Lung (tissue), 12 donors: ENCODE results near the gene MVB12B. TPM values are rescaled to one million over a fixed set of nuclear protein-coding genes. Genes with fewer than 3 reads are reported as not detected.

Source experiments
- ATAC-seq: fragments of 200-7000 bp; cut with Tn5 transposase; one replicate; pipeline ENCODE4 v1.9.1; 2020; ENCODE audit warnings: moderate number of reproducible peaks; ENCODE audit not compliant: insufficient read depth, low FRiP score
- DNase-seq, 3 donors: peaks; one replicate each; pipeline ENCODE4 v3.0.0-alpha.2; 2013 to 2017
- H3K27ac ChIP-seq, 2 donors: one replicate each; pipeline ENCODE4 v1.5.1; 2013; ENCODE audit warnings: mild to moderate bottlenecking in 2 of 2, moderate library complexity in 2 of 2, control low read depth in 1 of 2, inconsistent platforms in 1 of 2, low read depth in 1 of 2, low read length in 1 of 2
- H3K27me3 ChIP-seq, 3 donors: one replicate each; pipeline ENCODE4 v1.5.1; 2013; ENCODE audit warnings: low read length in 2 of 3; ENCODE audit not compliant: control insufficient read depth in 3 of 3, insufficient read depth in 3 of 3
- H3K36me3 ChIP-seq, 4 donors: one replicate each; pipeline ENCODE4 v1.5.1; 2013; ENCODE audit warnings: low read length in 4 of 4, mild to moderate bottlenecking in 1 of 4, moderate library complexity in 1 of 4; ENCODE audit not compliant: control insufficient read depth in 4 of 4, insufficient read depth in 4 of 4
- H3K4me1 ChIP-seq, 5 donors: one replicate each; pipeline ENCODE4 v1.5.1; 2013; ENCODE audit warnings: low read length in 5 of 5, mild to moderate bottlenecking in 2 of 5, moderate library complexity in 1 of 5; ENCODE audit not compliant: control insufficient read depth in 5 of 5, insufficient read depth in 5 of 5
- H3K4me3 ChIP-seq: one replicate; pipeline ENCODE4 v1.5.1; 2013; ENCODE audit warnings: mild to moderate bottlenecking, control low read depth, moderate library complexity
- H3K9ac ChIP-seq, 2 donors: one replicate each; pipeline ENCODE4 v1.5.1; 2013; ENCODE audit warnings: low read length in 2 of 2, control low read depth in 1 of 2; ENCODE audit not compliant: insufficient read depth in 1 of 2
- H3K9me3 ChIP-seq, 4 donors: one replicate each; pipeline ENCODE4 v1.5.1; 2013; ENCODE audit warnings: low read length in 3 of 4, mild to moderate bottlenecking in 1 of 4, moderate library complexity in 1 of 4; ENCODE audit not compliant: control insufficient read depth in 4 of 4, insufficient read depth in 3 of 4
- WGBS, 2 donors: extraction: QIAGEN DNeasy Blood & Tissue Kit; methylation state at CpG; one replicate each; pipeline ENCODE4 v1.1.7; 2013; 5-methylcytosine and 5-hydroxymethylcytosine counted together
- polyA plus RNA-seq, 2 donors: library from polyadenylated mRNA; stranded (reverse); fragments of 200-250 nt; gene quantifications; one replicate each; pipeline ENCODE4 v1.2.1, GENCODE V29; 2013
- total RNA-seq, 2 donors: library from RNA; depleted of rRNA in 1 of 2; stranded (reverse); fragments of >200 nt in 1 of 2; gene quantifications; one replicate each; pipeline ENCODE4 v1.2.1, GENCODE V29; 2014 to 2021
- TF ChIP-seq, protein P1 (sequence below): IDR thresholded peaks from 2 replicates; pipeline ENCODE4 v1.5.1; 2012; ENCODE audit warnings: mild to moderate bottlenecking; ENCODE audit errors: control extremely low read depth, extremely low read depth
- donor health status: control.
- donor health status: control.
- donor health status: Bipolar disorder and iron deficiency.
- donor health status: healthy.
- donor health status: DM: yes; HTN: yes; CAD: no.

Gene MVB12B
- total and polyA plus RNA-seq, 4 donors = 9.5 to 33.6 (median 16.5) TPM

DNA sequence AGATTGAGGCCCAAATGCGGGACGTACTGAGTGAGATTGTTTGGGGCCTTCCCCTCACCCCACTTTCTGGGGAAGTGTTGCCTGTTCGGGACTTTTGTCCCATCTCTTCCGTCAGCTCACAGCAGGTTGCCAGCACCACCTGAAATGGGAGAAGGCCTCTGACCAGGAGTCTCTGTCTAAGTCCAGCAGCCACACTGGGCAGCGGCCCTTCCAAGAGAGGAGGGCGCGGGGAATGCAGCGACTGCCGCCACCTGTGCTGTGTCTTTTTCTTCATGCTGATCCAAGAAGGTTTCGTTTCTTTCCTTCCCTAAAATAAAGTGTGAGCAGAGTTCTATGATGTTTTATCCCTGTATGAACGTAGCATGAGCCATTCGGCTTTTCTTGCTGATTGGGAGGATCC, 152.9 kb downstream of the MVB12B start:
- 94 to 95% methylated on average over 12 of the region's 12 CpGs for WGBS, 2 donors
- no peak for DNase-seq
- Histone ChIP-seq H3K9me3 (no peaks in the 10 kb centered on the region), H3K9ac (no peak overlapping the region), H3K36me3 (peaks cover 0 to 19% (median 4%) of the 10 kb centered on the region in 4 donors), H3K4me1 (peaks cover 0 to 6% (median 0%) of the 10 kb centered on the region in 5 donors), H3K27ac (no peak overlapping the region), H3K27me3 (no peaks in the 10 kb centered on the region), H3K4me3 (no peak overlapping the region)
- TF ChIP-seq, protein P1, sequence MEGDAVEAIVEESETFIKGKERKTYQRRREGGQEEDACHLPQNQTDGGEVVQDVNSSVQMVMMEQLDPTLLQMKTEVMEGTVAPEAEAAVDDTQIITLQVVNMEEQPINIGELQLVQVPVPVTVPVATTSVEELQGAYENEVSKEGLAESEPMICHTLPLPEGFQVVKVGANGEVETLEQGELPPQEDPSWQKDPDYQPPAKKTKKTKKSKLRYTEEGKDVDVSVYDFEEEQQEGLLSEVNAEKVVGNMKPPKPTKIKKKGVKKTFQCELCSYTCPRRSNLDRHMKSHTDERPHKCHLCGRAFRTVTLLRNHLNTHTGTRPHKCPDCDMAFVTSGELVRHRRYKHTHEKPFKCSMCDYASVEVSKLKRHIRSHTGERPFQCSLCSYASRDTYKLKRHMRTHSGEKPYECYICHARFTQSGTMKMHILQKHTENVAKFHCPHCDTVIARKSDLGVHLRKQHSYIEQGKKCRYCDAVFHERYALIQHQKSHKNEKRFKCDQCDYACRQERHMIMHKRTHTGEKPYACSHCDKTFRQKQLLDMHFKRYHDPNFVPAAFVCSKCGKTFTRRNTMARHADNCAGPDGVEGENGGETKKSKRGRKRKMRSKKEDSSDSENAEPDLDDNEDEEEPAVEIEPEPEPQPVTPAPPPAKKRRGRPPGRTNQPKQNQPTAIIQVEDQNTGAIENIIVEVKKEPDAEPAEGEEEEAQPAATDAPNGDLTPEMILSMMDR = no peak
- ATAC-seq = no peak

DNA sequence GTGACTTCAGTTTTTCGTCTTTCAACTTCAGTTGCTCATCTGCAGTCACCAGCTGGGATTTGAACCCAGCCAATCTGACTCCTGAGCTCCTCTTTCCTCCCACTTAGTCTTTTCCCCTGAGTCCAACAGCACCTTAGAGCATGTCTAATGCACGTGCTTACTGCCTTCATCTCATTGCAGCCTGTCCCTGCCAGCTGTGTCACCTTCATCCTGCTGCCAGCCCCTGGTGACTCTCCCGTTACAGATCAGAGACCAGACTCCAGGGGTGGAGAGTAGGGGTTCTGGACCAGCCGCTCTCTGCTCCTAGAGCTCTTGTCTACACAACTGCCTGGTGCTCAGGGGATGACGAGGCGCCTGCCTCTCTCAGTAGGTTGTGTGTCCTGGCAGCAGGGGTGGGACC, 154.2 kb downstream of the MVB12B start:
- ATAC-seq = no peak
- Histone ChIP-seq H3K27me3 (no peaks in the 10 kb centered on the region), H3K27ac (no peak overlapping the region), H3K36me3 (peaks cover 0 to 18% (median 4%) of the 10 kb centered on the region in 4 donors), H3K9me3 (no peaks in the 10 kb centered on the region), H3K4me3 (no peak overlapping the region), H3K4me1 (peaks cover 0 to 6% (median 0%) of the 10 kb centered on the region in 5 donors), H3K9ac (no peak overlapping the region)
- no peak for DNase-seq
- 94 to 97% methylated on average over 6 of the region's 6 CpGs for WGBS, 2 donors
- TF ChIP-seq, protein P1 = no peak

DNA sequence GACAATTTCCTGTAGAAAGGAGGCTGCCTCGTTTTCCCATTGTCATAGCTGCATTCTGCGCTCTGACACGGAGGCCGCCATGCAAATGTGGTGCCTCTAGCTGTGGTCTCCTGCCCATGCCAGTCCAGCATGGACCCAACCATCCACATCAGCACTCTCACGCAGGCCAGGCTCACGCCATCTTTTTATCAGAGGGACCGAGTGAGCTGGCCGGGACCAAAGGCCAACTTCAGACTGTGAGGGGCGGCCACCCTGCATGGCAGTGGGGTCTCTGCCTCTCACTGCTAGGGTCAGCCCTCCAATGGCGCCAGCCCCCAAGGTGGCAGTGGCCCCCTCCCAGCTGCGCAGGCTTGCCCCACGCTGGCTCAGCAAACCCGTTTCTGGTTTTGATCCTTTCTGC, 155.2 kb downstream of the MVB12B start:
- Histone ChIP-seq H3K27ac (no peak overlapping the region), H3K36me3 (peaks cover 0 to 17% (median 4%) of the 10 kb centered on the region in 4 donors), H3K4me1 (peaks cover 0 to 6% (median 0%) of the 10 kb centered on the region in 5 donors), H3K4me3 (no peak overlapping the region), H3K9me3 (no peaks in the 10 kb centered on the region), H3K27me3 (no peaks in the 10 kb centered on the region), H3K9ac (no peak overlapping the region)
- TF ChIP-seq, protein P1 = no peak
- DNase-seq (no peak), ATAC-seq (no peak)
- WGBS, 2 donors = 92 to 95% methylated on average over 13 of the region's 13 CpGs
